Gastrocnemius medialis (tissue), 4 donors: ENCODE results near the gene FGFR3. TPM values are rescaled to one million over a fixed set of nuclear protein-coding genes. Genes with fewer than 3 reads are reported as not detected.

Source experiments
- ATAC-seq, 2 donors: fragments of 150-250 bp; one replicate each; pipeline ENCODE4 v1.9.1; 2016
- DNase-seq, 2 donors: peaks; one replicate each; pipeline ENCODE4 v3.0.0-alpha.2; 2019
- H3K27ac ChIP-seq, 4 donors: fragments of 200-600 bp; sonication (generic); 1 replicate in 1 of 4; 2 replicates in 3 of 4; pipeline ENCODE4 v1.5.1; 2016 to 2018; ENCODE audit warnings: mild to moderate bottlenecking in 2 of 4, moderate library complexity in 1 of 4
- H3K27me3 ChIP-seq, 3 donors: fragments of 200-600 bp; sonication (generic) in 2 of 3; 1 replicate in 1 of 3; 2 replicates in 2 of 3; pipeline versions ENCODE4 v1.5.1 to v1.6.0; 2016 to 2019; ENCODE audit warnings: mild to moderate bottlenecking in 1 of 3, moderate library complexity in 1 of 3
- H3K36me3 ChIP-seq, 2 donors: fragments of 200-600 bp; sonication (generic) in 1 of 2; one replicate each; pipeline ENCODE4 v1.5.1; 2017 to 2018
- H3K4me1 ChIP-seq, 2 donors: fragments of 200-600 bp; sonication (generic) in 1 of 2; one replicate each; pipeline ENCODE4 v1.5.1; 2016 to 2017; ENCODE audit warnings: mild to moderate bottlenecking in 2 of 2
- H3K4me3 ChIP-seq, 4 donors: fragments of 200-600 bp; sonication (generic) in 3 of 4; 1 replicate in 1 of 4; 2 replicates in 3 of 4; pipeline ENCODE4 v1.5.1; 2016 to 2019; ENCODE audit warnings: mild to moderate bottlenecking in 2 of 4
- H3K9me3 ChIP-seq, 3 donors: fragments of 200-600 bp; sonication (generic) in 2 of 3; 1 replicate in 1 of 3; 2 replicates in 2 of 3; pipeline ENCODE4 v1.5.1; 2016 to 2019
- CTCF ChIP-seq, 5 experiments: fragments of 450-650 bp in 3 of 5; fragments of 200-600 bp in 2 of 5; sonication (generic) in 2 of 5; IDR thresholded peaks in 4 of 5; conservative IDR thresholded peaks in 1 of 5; 1 replicate in 4 of 5; 2 replicates in 1 of 5; pipeline ENCODE4 v1.5.1; 2016 to 2019; ENCODE audit warnings: antibody characterized with exemption in 5 of 5, mild to moderate bottlenecking in 3 of 5, moderate library complexity in 3 of 5
- POLR2A ChIP-seq, 2 donors: fragments of 450-650 bp; IDR thresholded peaks; one replicate each; pipeline ENCODE4 v1.6.1; 2017; ENCODE audit warnings: antibody characterized with exemption in 2 of 2, mild to moderate bottlenecking in 2 of 2, moderate library complexity in 2 of 2
- in situ Hi-C, 4 donors: fragments of 200-750 bp; cut with MboI; loops; one replicate each; pipeline versions ENCODE4 v1.15.0 to v1.8.0; 2017; ENCODE audit warnings: low sequenced_read_pairs in 4 of 4
- intact Hi-C: fragments of 100-400 bp; cut with DNase I; formaldehyde crosslinking; loops from one replicate; pipeline ENCODE4 v1.15.1; 2023; ENCODE audit warnings: low total_unique reads
- total RNA-seq, 4 donors: library from RNA; depleted of rRNA; stranded (reverse); fragments of >200 nt; gene quantifications; one replicate each; pipeline versions ENCODE4 v1.1.0 to v1.2.3, GENCODE V29; 2016

The FGFR3 gene
- total RNA-seq, 4 donors from 2014 or later = 0.15 to 0.51 (median 0.18) TPM; not detected in 1

- no peak for TF ChIP-seq CTCF (IDR thresholded peaks at IDR 0.05 in 4 of 5, conservative IDR thresholded peaks at IDR 0.05 in 1 of 5)
- TF ChIP-seq POLR2A (IDR thresholded peaks at IDR 0.05) = no peak
- no peak for ATAC-seq
- Histone ChIP-seq H3K27ac (no peak overlapping the region), H3K36me3 (no peaks in the 10 kb centered on the region), H3K4me3 (no peak overlapping the region), H3K27me3 (no peaks in the 10 kb centered on the region), H3K9me3 (no peaks in the 10 kb centered on the region), H3K4me1 (no peaks in the 10 kb centered on the region)
- in situ Hi-C loops = no loop called here
- intact Hi-C loops = no loop called here
- DNase-seq = no peak
These were observed 14.3 kb upstream of the FGFR3 start for GRCh38 chr4:1778642-1779392.

GRCh38 chr4:1779588-1780382 is 13.3 kb upstream of the FGFR3 start:
- DNase-seq (no peak), ATAC-seq (no peak)
- H3K4me3 ChIP-seq = no peak overlapping the region
- H3K4me1 ChIP-seq = peaks cover 2 to 4% of the 10 kb centered on the region in 2 donors
- no peaks in the 10 kb centered on the region for H3K36me3 ChIP-seq
- intact Hi-C loops (no loop called here), in situ Hi-C loops (no loop called here)
- H3K27me3 ChIP-seq = no peaks in the 10 kb centered on the region
- no peak overlapping the region for H3K27ac ChIP-seq
- no peaks in the 10 kb centered on the region for H3K9me3 ChIP-seq
- TF ChIP-seq CTCF (IDR thresholded peaks at IDR 0.05 in 4 of 5, conservative IDR thresholded peaks at IDR 0.05 in 1 of 5) (no peak), POLR2A (IDR thresholded peaks at IDR 0.05) (no peak)

GRCh38 chr4:1780435-1780834 is 12.7 kb upstream of the FGFR3 start:
- ATAC-seq (no peak), DNase-seq (no peak)
- no peak overlapping the region for H3K27ac ChIP-seq
- intact Hi-C loops (no loop called here), in situ Hi-C loops (no loop called here)
- TF ChIP-seq POLR2A (IDR thresholded peaks at IDR 0.05) = no peak
- TF ChIP-seq CTCF (IDR thresholded peaks at IDR 0.05 in 4 of 5, conservative IDR thresholded peaks at IDR 0.05 in 1 of 5) = no peak
- no peaks in the 10 kb centered on the region for H3K9me3 ChIP-seq
- no peaks in the 10 kb centered on the region for H3K27me3 ChIP-seq
- H3K4me3 ChIP-seq = no peak overlapping the region
- no peaks in the 10 kb centered on the region for H3K36me3 ChIP-seq
- peaks cover 8 to 9% of the 10 kb centered on the region in 2 donors for H3K4me1 ChIP-seq

DNA sequence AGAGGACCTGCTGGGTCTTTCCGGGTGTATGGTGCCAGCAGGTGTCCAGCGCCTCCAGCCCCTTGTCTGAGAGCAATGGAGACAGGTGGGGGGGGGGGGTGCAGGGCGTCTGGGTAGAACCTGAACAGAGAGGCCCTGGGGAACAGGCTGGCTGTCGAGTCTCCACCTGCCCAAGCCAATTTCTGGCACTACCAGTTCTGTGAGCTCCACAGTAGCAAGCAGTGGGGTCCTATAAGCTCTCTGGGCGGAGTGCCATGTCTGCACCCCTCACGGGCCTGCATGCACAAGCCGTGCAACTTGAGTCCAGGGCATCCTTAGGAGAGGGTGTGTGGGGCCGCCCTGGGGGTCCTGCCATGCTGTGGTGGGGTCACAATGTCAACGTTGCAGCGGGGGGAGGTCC is 10.1 kb upstream of the FGFR3 start:
- TF ChIP-seq CTCF (IDR thresholded peaks at IDR 0.05 in 4 of 5, conservative IDR thresholded peaks at IDR 0.05 in 1 of 5) (no peak), POLR2A (IDR thresholded peaks at IDR 0.05) (no peak)
- intact Hi-C loops = no loop called here
- ATAC-seq = no peak
- Histone ChIP-seq H3K36me3 (no peaks in the 10 kb centered on the region), H3K27me3 (no peaks in the 10 kb centered on the region), H3K9me3 (no peaks in the 10 kb centered on the region), H3K4me1 (peaks cover 8 to 9% of the 10 kb centered on the region in 2 donors), H3K4me3 (no peak overlapping the region), H3K27ac (no peak overlapping the region)
- DNase-seq = no peak
- in situ Hi-C loops = no loop called here
